SK-N-SH (cell line): Measurements from ENCODE around the gene SPAG4. TPM values are rescaled to one million over a fixed set of nuclear protein-coding genes. Genes with fewer than 3 reads are reported as not detected.
A peak's percentile ranks its signal among the peaks of the same experiment; 100 is the strongest.

Experiments used
- CTCF ChIA-PET: fragments of 300-600, 350-600 bp; formaldehyde crosslinking; extraction: SDS; loops from one replicate; lab custom pipeline; 2021; lab: Yijun Ruan, JAX
- POLR2A ChIA-PET: fragments of 350-600 bp; sonication (Branson Sonifier 250); formaldehyde crosslinking; extraction: SDS; loops from one replicate; lab custom pipeline; 2020; ENCODE audit warnings: antibody characterized with exemption, inconsistent platforms; lab: Yijun Ruan, JAX
- DNase-seq: peaks from one replicate; pipeline ENCODE4 v3.0.0; 2012
- H2AFZ ChIP-seq: fragments of 200-600 bp; sonication (generic); 2 replicates; pipeline ENCODE4 v1.8.1; 2016; ENCODE audit warnings: antibody characterized with exemption, mild to moderate bottlenecking, low read depth
- H3F3A ChIP-seq: fragments of 200-600 bp; sonication (generic); replicated peaks from 2 replicates; pipeline ENCODE3; 2016; ENCODE audit warnings: antibody characterized with exemption, mild to moderate bottlenecking; ENCODE audit not compliant: insufficient read depth
- H3K27ac ChIP-seq, 2 experiments: fragments of 200-500 bp in 1 of 2; fragments of 200-600 bp in 1 of 2; sonication (Bioruptor generic) in 1 of 2; sonication (generic), shearing (Covaris generic) in 1 of 2; 2 replicates each; pipeline versions ENCODE4 v1.5.1 to v1.6.1; 2014 to 2016; ENCODE audit warnings: low read depth in 2 of 2, inconsistent platforms in 1 of 2, low read length in 1 of 2, mild to moderate bottlenecking in 1 of 2, mixed read lengths in 1 of 2
- H3K27me3 ChIP-seq: fragments of 200-600 bp; sonication (generic), shearing (Covaris generic); 2 replicates; pipeline ENCODE4 v1.6.1; 2016; ENCODE audit warnings: mixed run types; ENCODE audit not compliant: insufficient read depth
- H3K36me3 ChIP-seq, 2 experiments: fragments of 200-500 bp in 1 of 2; fragments of 200-600 bp in 1 of 2; sonication (Bioruptor generic) in 1 of 2; sonication (generic) in 1 of 2; replicated peaks in 1 of 2; 2 replicates each; pipeline versions ENCODE3 to v1.5.1; 2014 to 2016; ENCODE audit warnings: low read length in 1 of 2, mild to moderate bottlenecking in 1 of 2; ENCODE audit not compliant: insufficient read depth in 2 of 2, control insufficient read depth in 1 of 2
- H3K4me1 ChIP-seq, 2 experiments: fragments of 200-500 bp in 1 of 2; fragments of 200-600 bp in 1 of 2; sonication (Bioruptor generic) in 1 of 2; sonication (generic), shearing (Covaris generic) in 1 of 2; 2 replicates each; pipeline versions ENCODE4 v1.5.1 to v1.6.1; 2014 to 2016; ENCODE audit warnings: low read depth in 1 of 2, low read length in 1 of 2, mixed run types in 1 of 2; ENCODE audit not compliant: insufficient read depth in 2 of 2, control insufficient read depth in 1 of 2
- H3K4me2 ChIP-seq: fragments of 200-600 bp; sonication (generic), shearing (Covaris generic); 2 replicates; pipeline ENCODE4 v1.6.1; 2017; ENCODE audit warnings: mixed run types
- H3K4me3 ChIP-seq, 2 experiments: fragments of 200-500 bp in 1 of 2; fragments of 200-600 bp in 1 of 2; sonication (Bioruptor generic) in 1 of 2; sonication (generic), shearing (Covaris generic) in 1 of 2; 2 replicates each; pipeline versions ENCODE4 v1.5.1 to v1.8.1; 2014 to 2016; ENCODE audit warnings: low read depth in 2 of 2, inconsistent platforms in 1 of 2, low read length in 1 of 2, mild to moderate bottlenecking in 1 of 2, mixed read lengths in 1 of 2, moderate library complexity in 1 of 2
- H3K79me2 ChIP-seq: fragments of 200-600 bp; sonication (generic); 2 replicates; pipeline ENCODE4 v1.8.1; 2017; ENCODE audit warnings: mild to moderate bottlenecking; ENCODE audit not compliant: insufficient read depth
- H3K9ac ChIP-seq: fragments of 200-600 bp; sonication (generic); 2 replicates; pipeline ENCODE4 v1.6.1; 2017; ENCODE audit warnings: mixed run types
- H3K9me2 ChIP-seq: fragments of 200-600 bp; sonication (generic); 2 replicates; pipeline ENCODE4 v1.6.1; 2017; ENCODE audit warnings: mixed run types
- H3K9me3 ChIP-seq: fragments of 200-600 bp; sonication (generic); 2 replicates; pipeline ENCODE4 v1.6.1; 2017; ENCODE audit warnings: mixed run types, mild to moderate bottlenecking, moderate library complexity
- H4K20me1 ChIP-seq: fragments of 200-600 bp; sonication (generic); 2 replicates; pipeline ENCODE4 v1.6.1; 2017; ENCODE audit warnings: mild to moderate bottlenecking, mixed run types; ENCODE audit not compliant: insufficient read depth
- EP300 ChIP-seq, 2 experiments: IDR thresholded peaks; 2 replicates each; pipeline versions ENCODE4 v1.4.0 to v1.6.1; 2012; ENCODE audit warnings: borderline replicate concordance in 1 of 2, low read depth in 1 of 2, low read length in 1 of 2
- FOSL2 ChIP-seq: IDR thresholded peaks from 2 replicates; pipeline ENCODE4 v1.4.0; 2012; ENCODE audit warnings: low read depth, mild to moderate bottlenecking, moderate library complexity, borderline replicate concordance
- MEF2A ChIP-seq: IDR thresholded peaks from 2 replicates; pipeline ENCODE4 v1.4.0; 2012; ENCODE audit warnings: low read depth, borderline replicate concordance
- MXI1 ChIP-seq: IDR thresholded peaks from 2 replicates; pipeline ENCODE4 v1.6.1; 2012; ENCODE audit warnings: mild to moderate bottlenecking, low read depth, low read length, improper control_type of control experiment
- NRF1 ChIP-seq: IDR thresholded peaks from 2 replicates; pipeline ENCODE4 v1.6.1; 2012; ENCODE audit warnings: low read depth, mild to moderate bottlenecking, low read length
- PBX3 ChIP-seq: IDR thresholded peaks from 2 replicates; pipeline ENCODE4; 2012
- POLR2AphosphoS5 ChIP-seq: IDR thresholded peaks from 2 replicates; pipeline ENCODE4 v1.6.1; 2012; ENCODE audit warnings: low read depth, low read length
- RAD21 ChIP-seq: IDR thresholded peaks from 2 replicates; pipeline ENCODE4 v1.6.1; 2012; ENCODE audit warnings: mild to moderate bottlenecking, low read length
- RFX5 ChIP-seq: IDR thresholded peaks from 2 replicates; pipeline ENCODE4 v1.6.1; 2012; ENCODE audit warnings: mild to moderate bottlenecking, improper control_type of control experiment, low read length
- TCF12 ChIP-seq: IDR thresholded peaks from 2 replicates; pipeline ENCODE4 v1.4.0; 2012
- USF2 ChIP-seq: fragments of 150-350 bp; IDR thresholded peaks from 2 replicates; pipeline ENCODE4 v1.6.1; 2017; ENCODE audit warnings: antibody characterized with exemption, low read length, low read depth, borderline replicate concordance
- WGBS: methylation state at CpG from one replicate; pipeline ENCODE4 v1.1.6; 2017; ENCODE audit warnings: low lambda C conversion rate; 5-methylcytosine and 5-hydroxymethylcytosine counted together
- polyA plus RNA-seq, 3 experiments: library from polyadenylated mRNA; depleted of rRNA; stranded (reverse); fragments of >200 nt; gene quantifications; 2 replicates each; pipeline ENCODE4 v1.2.3, GENCODE V29; 2012
- TF ChIP-seq, protein P1 (sequence below): IDR thresholded peaks from 2 replicates; pipeline ENCODE4 v1.4.0; 2012; ENCODE audit warnings: low read depth, borderline replicate concordance
- TF ChIP-seq, protein P2 (sequence below): IDR thresholded peaks from 2 replicates; pipeline ENCODE4 v1.4.0; 2012; ENCODE audit warnings: low read depth, borderline replicate concordance

SPAG4 gene
- polyA plus RNA-seq, 1 of the 3 experiments (the other 2 are of a cell fraction), result 6.9 TPM

GRCh38 chr20:35661053-35661452, 45.4 kb downstream of the SPAG4 start:
- H3K4me3 ChIP-seq, result peak overlapping the region in 1 of 2 experiments; percentile 83; a peak in 2 of 4 replicates

DNA sequence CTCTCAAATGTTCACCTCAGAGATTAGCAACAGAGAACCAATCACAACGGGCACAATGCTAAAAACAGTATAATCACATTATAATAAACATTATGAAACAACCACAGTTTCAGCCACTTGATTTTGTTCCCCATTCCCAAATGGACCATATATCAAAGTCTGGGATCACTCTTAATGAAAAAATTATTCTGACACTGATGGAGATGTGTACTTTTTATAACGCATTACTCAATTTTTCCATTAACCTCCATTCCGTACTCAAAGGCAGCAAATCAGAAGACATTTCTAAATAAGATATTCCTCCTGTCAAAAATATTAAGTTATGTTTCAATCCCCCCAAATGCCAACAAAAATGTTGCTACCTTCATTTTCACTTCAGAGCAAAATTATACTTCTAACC, 46.3 kb downstream of the SPAG4 start:
- Histone ChIP-seq H2AFZ (no peak overlapping the region), H3K4me1 (peaks cover 10 to 13% of the 10 kb centered on the region in 2 experiments; a peak in 2 of 4 replicates), H3K9me3 (no peaks in the 10 kb centered on the region), H3K9me2 (no peaks in the 10 kb centered on the region), H3K27ac (peak overlapping the region in 1 of 2 experiments; percentile 27; a peak in 1 of 4 replicates), H4K20me1 (peaks cover 72% of the 10 kb centered on the region), H3K79me2 (peaks cover 79% of the 10 kb centered on the region)
- CTCF ChIA-PET, result interaction anchor here (2.9 kb wide), 1 partner anchor 43 kb away, joined by 16 read pairs; no protein-coding TSS in a partner anchor
- 13% methylated on average over 3 of the region's 3 CpGs for WGBS
- TF ChIP-seq POLR2AphosphoS5 (no peak), NRF1 (no peak), PBX3 (no peak)
- TF ChIP-seq, all 33 proteins: peak for 0
- POLR2A ChIA-PET, result interaction anchor here (1.2 kb wide), 1 partner anchor 46 kb away, joined by 3 read pairs; the partner anchor contains the start of gene SPAG4
- Histone ChIP-seq H3K4me3 (peak overlapping the region; percentile 78 to 83; a peak in 3 of 4 replicates), H3K27me3 (no peaks in the 10 kb centered on the region), H3K9ac (peak overlapping the region; percentile 98; the same call in 1 of the 2 replicates), H3K36me3 (peaks cover 5 to 6% of the 10 kb centered on the region in 2 experiments), H3F3A (peaks cover 27% of the 10 kb centered on the region), H3K4me2 (peak overlapping the region; percentile 97)
- DNase-seq, result no peak

More at GRCh38 chr20:35661053-35661452, 45.4 kb downstream of the SPAG4 start:
- H3K9me3 ChIP-seq, result no peaks in the 10 kb centered on the region
- peak overlapping the region; percentile 98; the same call in 1 of the 2 replicates for H3K9ac ChIP-seq
- CTCF ChIA-PET, result interaction anchor here (2.9 kb wide), 1 partner anchor 42 kb away, joined by 16 read pairs; no protein-coding TSS in a partner anchor
- 89% methylated on average over 2 of the region's 2 CpGs for WGBS
- DNase-seq, result no peak
- H4K20me1 ChIP-seq, result peaks cover 80% of the 10 kb centered on the region
- H3K27me3 ChIP-seq, result no peaks in the 10 kb centered on the region
- peaks cover 5 to 9% of the 10 kb centered on the region in 2 experiments for H3K36me3 ChIP-seq
- peaks cover 10 to 13% of the 10 kb centered on the region in 2 experiments; a peak in 2 of 4 replicates for H3K4me1 ChIP-seq
- H3K9me2 ChIP-seq, result no peaks in the 10 kb centered on the region
- peak overlapping the region; percentile 97 for H3K4me2 ChIP-seq
- H3F3A ChIP-seq, result peaks cover 28% of the 10 kb centered on the region
- H3K79me2 ChIP-seq, result peaks cover 88% of the 10 kb centered on the region
- no peak overlapping the region for H2AFZ ChIP-seq
- POLR2A ChIA-PET, result interaction anchor here (1.2 kb wide), 1 partner anchor 45 kb away, joined by 3 read pairs; the partner anchor contains the start of gene SPAG4
- TF ChIP-seq TCF12 (no peak), MEF2A (no peak), MXI1 (no peak), RFX5 (no peak), FOSL2 (no peak), EP300 (IDR thresholded peaks at IDR 0.05; ENCODE audit: borderline replicate concordance in 1 of 2, low read depth in 1 of 2, low read length in 1 of 2) (no peak), NRF1 (no peak), RAD21 (no peak), POLR2AphosphoS5 (no peak), USF2 (no peak)
- TF ChIP-seq, protein P1, sequence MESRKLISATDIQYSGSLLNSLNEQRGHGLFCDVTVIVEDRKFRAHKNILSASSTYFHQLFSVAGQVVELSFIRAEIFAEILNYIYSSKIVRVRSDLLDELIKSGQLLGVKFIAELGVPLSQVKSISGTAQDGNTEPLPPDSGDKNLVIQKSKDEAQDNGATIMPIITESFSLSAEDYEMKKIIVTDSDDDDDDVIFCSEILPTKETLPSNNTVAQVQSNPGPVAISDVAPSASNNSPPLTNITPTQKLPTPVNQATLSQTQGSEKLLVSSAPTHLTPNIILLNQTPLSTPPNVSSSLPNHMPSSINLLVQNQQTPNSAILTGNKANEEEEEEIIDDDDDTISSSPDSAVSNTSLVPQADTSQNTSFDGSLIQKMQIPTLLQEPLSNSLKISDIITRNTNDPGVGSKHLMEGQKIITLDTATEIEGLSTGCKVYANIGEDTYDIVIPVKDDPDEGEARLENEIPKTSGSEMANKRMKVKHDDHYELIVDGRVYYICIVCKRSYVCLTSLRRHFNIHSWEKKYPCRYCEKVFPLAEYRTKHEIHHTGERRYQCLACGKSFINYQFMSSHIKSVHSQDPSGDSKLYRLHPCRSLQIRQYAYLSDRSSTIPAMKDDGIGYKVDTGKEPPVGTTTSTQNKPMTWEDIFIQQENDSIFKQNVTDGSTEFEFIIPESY, result no peak
- TF ChIP-seq, protein P2, sequence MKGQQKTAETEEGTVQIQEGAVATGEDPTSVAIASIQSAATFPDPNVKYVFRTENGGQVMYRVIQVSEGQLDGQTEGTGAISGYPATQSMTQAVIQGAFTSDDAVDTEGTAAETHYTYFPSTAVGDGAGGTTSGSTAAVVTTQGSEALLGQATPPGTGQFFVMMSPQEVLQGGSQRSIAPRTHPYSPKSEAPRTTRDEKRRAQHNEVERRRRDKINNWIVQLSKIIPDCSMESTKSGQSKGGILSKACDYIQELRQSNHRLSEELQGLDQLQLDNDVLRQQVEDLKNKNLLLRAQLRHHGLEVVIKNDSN, result no peak
- H3K27ac ChIP-seq, result no peak overlapping the region
